GM23248 (cell line): ENCODE data around the gene ERC1. TPM values are rescaled to one million over a fixed set of nuclear protein-coding genes. Genes with fewer than 3 reads are reported as not detected.

Experiments used
- DNase-seq: peaks from one replicate; pipeline ENCODE4 v3.0.0-alpha.2; 2015
- H2AFZ ChIP-seq: fragments of 200-600 bp; sonication (generic); 2 replicates; pipeline ENCODE4 v1.6.1; 2016; ENCODE audit warnings: antibody characterized with exemption
- H3F3A ChIP-seq: fragments of 200-600 bp; sonication (generic); 2 replicates; pipeline ENCODE4 v1.6.1; 2016; ENCODE audit warnings: mild to moderate bottlenecking, antibody characterized with exemption, mixed run types; ENCODE audit not compliant: insufficient read depth
- H3K27ac ChIP-seq: fragments of 200-600 bp; sonication (generic); 2 replicates; pipeline ENCODE4 v1.5.1; 2016; ENCODE audit warnings: mild to moderate bottlenecking
- H3K27me3 ChIP-seq: fragments of 200-600 bp; sonication (generic); replicated peaks from 2 replicates; pipeline ENCODE4 v1.6.1; 2016; ENCODE audit warnings: mild to moderate bottlenecking; ENCODE audit not compliant: insufficient read depth
- H3K36me3 ChIP-seq: fragments of 200-600 bp; sonication (generic); 2 replicates; pipeline ENCODE4 v1.6.1; 2016; ENCODE audit warnings: low read depth, mild to moderate bottlenecking
- H3K4me1 ChIP-seq: fragments of 200-600 bp; sonication (generic); 2 replicates; pipeline ENCODE4 v1.6.1; 2016; ENCODE audit warnings: mild to moderate bottlenecking; ENCODE audit not compliant: insufficient read depth
- H3K4me2 ChIP-seq: fragments of 200-600 bp; sonication (generic); one replicate; pipeline ENCODE4 v1.6.1; 2016; ENCODE audit warnings: mild to moderate bottlenecking; ENCODE audit not compliant: unreplicated experiment
- H3K4me3 ChIP-seq: fragments of 200-600 bp; sonication (generic); 2 replicates; pipeline ENCODE4 v1.5.1; 2016; ENCODE audit warnings: mild to moderate bottlenecking
- H3K79me2 ChIP-seq: fragments of 200-600 bp; sonication (generic); 2 replicates; pipeline ENCODE4 v1.6.1; 2016; ENCODE audit warnings: mild to moderate bottlenecking; ENCODE audit not compliant: insufficient read depth
- H3K9ac ChIP-seq: fragments of 200-600 bp; sonication (generic); 2 replicates; pipeline ENCODE4 v1.6.1; 2016; ENCODE audit warnings: mild to moderate bottlenecking
- H3K9me2 ChIP-seq: fragments of 200-600 bp; sonication (generic); 2 replicates; pipeline ENCODE4 v1.6.1; 2016; ENCODE audit warnings: mixed run types, mild to moderate bottlenecking, moderate library complexity; ENCODE audit not compliant: insufficient read depth
- H3K9me3 ChIP-seq: fragments of 200-600 bp; sonication (generic); one replicate; pipeline ENCODE4 v1.6.1; 2017; ENCODE audit warnings: low read depth
- H4K20me1 ChIP-seq: fragments of 200-600 bp; sonication (generic); 2 replicates; pipeline ENCODE4 v1.6.0; 2016; ENCODE audit not compliant: insufficient read depth
- EZH2 ChIP-seq: fragments of 200-600 bp; sonication (generic); IDR thresholded peaks from 2 replicates; pipeline ENCODE4 v1.6.1; 2018; ENCODE audit warnings: antibody characterized with exemption, mild to moderate bottlenecking; ENCODE audit not compliant: insufficient read depth, poor library complexity, severe bottlenecking
- EZH2phosphoT487 ChIP-seq: fragments of 200-600 bp; sonication (generic); IDR thresholded peaks from 2 replicates; pipeline ENCODE4 v1.6.1; 2018; ENCODE audit warnings: antibody characterized with exemption, moderate library complexity, mild to moderate bottlenecking, low read depth; ENCODE audit not compliant: insufficient read depth
- WGBS, 2 experiments: methylation state at CpG; one replicate each; pipeline ENCODE4 v1.1.6; 2015 to 2017; ENCODE audit warnings: low lambda C conversion rate in 2 of 2, low coverage in 1 of 2; ENCODE audit errors: missing lambda C conversion rate in 2 of 2; 5-methylcytosine and 5-hydroxymethylcytosine counted together
- in situ Hi-C: fragments of 300-500 bp; cut with MboI; formaldehyde crosslinking; loops from 2 replicates; pipeline ENCODE4 v1.15.0; 2020
- polyA plus RNA-seq: library from polyadenylated mRNA; unstranded; fragments of >200 nt; fragmentation: Nextera tagmentation; extraction: Ambion mirVana; gene quantifications from 2 replicates; pipeline ENCODE4 v1.2.1, GENCODE V29; 2016
- total RNA-seq: library from RNA; depleted of rRNA; stranded (reverse); fragments of >200 nt; shearing (Covaris generic); gene quantifications from 2 replicates; pipeline ENCODE4 v1.2.3, GENCODE V29; 2014

The ERC1 gene
- total and polyA plus RNA-seq, 2 experiments from 2014 or later = 21.5 to 23.3 TPM

GRCh38 chr12:991350-992333 lies 619 bp downstream of the ERC1 start:
- H3K9ac ChIP-seq = peak overlapping the region; percentile 99
- no peak for TF ChIP-seq EZH2
- TF ChIP-seq EZH2phosphoT487 = no peak
- H3K36me3 ChIP-seq = no peaks in the 10 kb centered on the region
- no peaks in the 10 kb centered on the region for H3K9me3 ChIP-seq
- in situ Hi-C loops = no loop called here
- no peaks in the 10 kb centered on the region for H4K20me1 ChIP-seq
- peak; percentile 56 for DNase-seq
- H3K9me2 ChIP-seq = no peaks in the 10 kb centered on the region
- H3K4me1 ChIP-seq = peaks cover 33% of the 10 kb centered on the region
- peaks cover 47% of the 10 kb centered on the region for H3F3A ChIP-seq
- H3K4me3 ChIP-seq = peak overlapping the region; percentile 74
- peaks cover 63% of the 10 kb centered on the region for H3K79me2 ChIP-seq
- H3K4me2 ChIP-seq = peak overlapping the region; percentile 89
- H3K27me3 ChIP-seq = no peaks in the 10 kb centered on the region
- H2AFZ ChIP-seq = peak overlapping the region; percentile 68
- WGBS, 2 experiments = 1 to 3% methylated on average over 12 to 46 of the region's 48 CpGs
- H3K27ac ChIP-seq = peak overlapping the region; percentile 95

DNA sequence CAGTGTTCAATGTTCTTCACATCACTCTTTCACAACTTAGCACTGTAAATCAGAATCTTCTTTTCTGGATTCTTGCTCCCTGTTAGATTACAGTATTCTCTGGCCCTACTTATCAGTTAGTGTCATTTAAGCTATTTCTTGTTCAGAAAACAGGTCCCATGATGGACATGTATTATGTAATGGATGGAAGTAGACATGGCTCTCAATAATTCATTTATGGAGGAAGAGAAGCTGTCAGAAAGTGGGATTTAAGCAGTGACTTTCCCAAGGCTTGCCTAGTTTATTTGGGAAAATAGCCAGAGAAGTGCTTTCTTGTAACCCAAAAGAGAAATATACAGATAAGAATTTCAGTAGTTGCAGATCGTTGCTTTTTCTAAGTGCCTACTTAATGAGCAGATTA lies 1.6 kb downstream of the ERC1 start:
- H3K4me1 ChIP-seq = peaks cover 33% of the 10 kb centered on the region
- no peak for TF ChIP-seq EZH2
- no peak for TF ChIP-seq EZH2phosphoT487
- H3K9me2 ChIP-seq = no peaks in the 10 kb centered on the region
- H3K27me3 ChIP-seq = no peaks in the 10 kb centered on the region
- no peaks in the 10 kb centered on the region for H3K36me3 ChIP-seq
- H3K4me2 ChIP-seq = peak overlapping the region; percentile 89
- peak overlapping the region; percentile 95; the same call in 1 of the 2 replicates for H3K27ac ChIP-seq
- no peak for DNase-seq
- H3K9me3 ChIP-seq = no peaks in the 10 kb centered on the region
- WGBS, 2 experiments = 96 to 100% methylated on average over 1 of the region's 1 CpG
- H3K9ac ChIP-seq = peak overlapping the region; percentile 99
- peaks cover 73% of the 10 kb centered on the region for H3K79me2 ChIP-seq
- H4K20me1 ChIP-seq = 0 out of 2 replicates have a peak, but pooled peaks cover 5% of the 10 kb centered on the region
- in situ Hi-C loops = no loop called here
- H2AFZ ChIP-seq = no peak overlapping the region
- H3K4me3 ChIP-seq = peak overlapping the region; percentile 74
- H3F3A ChIP-seq = peaks cover 56% of the 10 kb centered on the region

DNA sequence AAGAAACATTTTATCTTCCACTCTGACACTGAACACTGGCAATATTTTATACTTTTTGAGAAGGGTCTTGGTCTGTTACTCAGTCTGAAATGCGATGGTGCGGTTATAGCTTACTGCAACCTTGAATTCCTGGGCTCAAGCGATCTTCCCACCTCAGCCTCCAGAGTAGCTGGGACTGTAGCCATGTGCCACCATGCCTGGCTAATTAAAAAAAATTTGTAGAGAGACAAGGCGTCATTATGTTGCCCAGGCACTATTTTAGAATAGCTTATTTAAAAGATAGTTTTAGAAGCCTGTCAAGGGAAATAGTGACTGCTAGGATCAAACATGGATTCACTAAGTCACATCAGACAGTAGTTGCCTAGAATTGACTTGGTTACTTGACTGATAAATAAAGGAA lies 5.9 kb downstream of the ERC1 start:
- H3K79me2 ChIP-seq = peaks cover 94% of the 10 kb centered on the region
- 80 to 84% methylated on average over 4 of the region's 4 CpGs for WGBS, 2 experiments
- H4K20me1 ChIP-seq = 0 out of 2 replicates have a peak, but pooled peaks cover 5% of the 10 kb centered on the region
- H3K4me2 ChIP-seq = no peak overlapping the region
- H3K9ac ChIP-seq = no peak overlapping the region
- H3K4me1 ChIP-seq = peaks cover 20% of the 10 kb centered on the region
- DNase-seq = no peak
- H3F3A ChIP-seq = peaks cover 42% of the 10 kb centered on the region
- H3K9me2 ChIP-seq = no peaks in the 10 kb centered on the region
- no peaks in the 10 kb centered on the region for H3K27me3 ChIP-seq
- no peaks in the 10 kb centered on the region for H3K36me3 ChIP-seq
- H3K9me3 ChIP-seq = no peaks in the 10 kb centered on the region
- no peak overlapping the region for H3K4me3 ChIP-seq
- in situ Hi-C loops = no loop called here
- H2AFZ ChIP-seq = no peak overlapping the region
- TF ChIP-seq EZH2 (no peak), EZH2phosphoT487 (no peak)
- H3K27ac ChIP-seq = no peak overlapping the region

DNA sequence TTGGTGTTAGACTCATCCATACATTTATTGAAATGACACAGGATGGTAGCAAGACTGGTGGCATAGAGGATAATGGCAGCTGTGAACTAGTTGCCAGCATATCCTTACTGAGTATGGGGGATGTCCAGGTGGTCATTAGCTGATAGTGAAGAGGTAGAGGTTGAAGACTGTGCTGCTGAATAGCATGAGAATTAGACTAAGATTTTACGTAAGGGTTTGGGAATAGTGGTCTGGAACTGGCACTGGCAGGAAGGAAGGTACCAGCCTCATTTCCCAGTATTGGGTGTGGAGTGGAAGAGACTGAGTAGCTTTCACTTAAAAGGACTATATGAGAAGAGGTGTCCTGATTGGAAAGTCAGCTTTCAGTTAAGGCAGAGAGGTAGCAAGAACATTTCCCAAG lies 6.5 kb downstream of the ERC1 start:
- WGBS, 2 experiments = 100% methylated on average over 1 of the region's 1 CpG
- Histone ChIP-seq H3K9ac (no peak overlapping the region), H3K79me2 (peaks cover 94% of the 10 kb centered on the region)

More for the DNA sequence above, 6.5 kb downstream of the ERC1 start:
- 0 out of 2 replicates have a peak, but pooled peaks cover 5% of the 10 kb centered on the region for H4K20me1 ChIP-seq
- TF ChIP-seq EZH2phosphoT487 (no peak), EZH2 (no peak)
- in situ Hi-C loops = no loop called here
- no peak overlapping the region for H3K4me2 ChIP-seq
- no peaks in the 10 kb centered on the region for H3K9me3 ChIP-seq
- H3K9me2 ChIP-seq = no peaks in the 10 kb centered on the region
- no peak overlapping the region for H3K27ac ChIP-seq
- H3K4me3 ChIP-seq = no peak overlapping the region
- no peaks in the 10 kb centered on the region for H3K36me3 ChIP-seq
- H3F3A ChIP-seq = peaks cover 36% of the 10 kb centered on the region
- no peaks in the 10 kb centered on the region for H3K27me3 ChIP-seq
- peaks cover 19% of the 10 kb centered on the region for H3K4me1 ChIP-seq
- no peak for DNase-seq
- no peak overlapping the region for H2AFZ ChIP-seq
